Activated T-cell treated with anti-CD3 and anti-CD28 coated beads, Interleukin-2, amount 50 U/mL, for 4 hours (primary cell): Measurements from ENCODE around the gene BCL6. TPM values are rescaled to one million over a fixed set of nuclear protein-coding genes. Genes with fewer than 3 reads are reported as not detected.

ENCODE experiments used
- ATAC-seq, 2 donors: fragments of 200-7000 bp; cut with Tn5 transposase; one replicate each; pipeline ENCODE4 v1.10.0; 2021
- DNase-seq: peaks from one replicate; pipeline ENCODE4 v3.0.0-alpha.2; 2020
- H3K27me3 Mint-ChIP-seq: one replicate; pipeline ENCODE4 v1.8.0; 2021; ENCODE audit warnings: low read depth, mixed read lengths
- H3K36me3 Mint-ChIP-seq: one replicate; pipeline ENCODE4 v1.8.0; 2022; ENCODE audit warnings: mixed read lengths; ENCODE audit not compliant: insufficient read depth
- H3K4me1 Mint-ChIP-seq: one replicate; pipeline ENCODE4 v1.8.0; 2021; ENCODE audit warnings: low read depth, mixed read lengths
- H3K4me3 Mint-ChIP-seq: one replicate; pipeline ENCODE4 v1.8.0; 2021; ENCODE audit warnings: mild to moderate bottlenecking, moderate library complexity, mixed read lengths
- H3K9me3 Mint-ChIP-seq: one replicate; pipeline ENCODE4 v1.8.0; 2021; ENCODE audit warnings: mixed read lengths
- total RNA-seq, 3 donors: library from RNA; stranded (reverse); gene quantifications; one replicate each; pipeline ENCODE4 v1.2.1, GENCODE V29; 2021

Gene BCL6
- total RNA-seq, 3 donors from 2014 or later: 35.7 to 40.5 (median 39.1) TPM

- ATAC-seq (no peak), DNase-seq (no peak)
- peaks cover 61% of the 10 kb centered on the region for H3K4me1 Mint-ChIP-seq
- no peaks in the 10 kb centered on the region for H3K36me3 Mint-ChIP-seq
- no peaks in the 10 kb centered on the region for H3K27me3 Mint-ChIP-seq
- H3K4me3 Mint-ChIP-seq: peak overlapping the region; percentile 91
- no peaks in the 10 kb centered on the region for H3K9me3 Mint-ChIP-seq
Observed at GRCh38 chr3:187747506-187747905, 2.2 kb upstream of the BCL6 start.

DNA sequence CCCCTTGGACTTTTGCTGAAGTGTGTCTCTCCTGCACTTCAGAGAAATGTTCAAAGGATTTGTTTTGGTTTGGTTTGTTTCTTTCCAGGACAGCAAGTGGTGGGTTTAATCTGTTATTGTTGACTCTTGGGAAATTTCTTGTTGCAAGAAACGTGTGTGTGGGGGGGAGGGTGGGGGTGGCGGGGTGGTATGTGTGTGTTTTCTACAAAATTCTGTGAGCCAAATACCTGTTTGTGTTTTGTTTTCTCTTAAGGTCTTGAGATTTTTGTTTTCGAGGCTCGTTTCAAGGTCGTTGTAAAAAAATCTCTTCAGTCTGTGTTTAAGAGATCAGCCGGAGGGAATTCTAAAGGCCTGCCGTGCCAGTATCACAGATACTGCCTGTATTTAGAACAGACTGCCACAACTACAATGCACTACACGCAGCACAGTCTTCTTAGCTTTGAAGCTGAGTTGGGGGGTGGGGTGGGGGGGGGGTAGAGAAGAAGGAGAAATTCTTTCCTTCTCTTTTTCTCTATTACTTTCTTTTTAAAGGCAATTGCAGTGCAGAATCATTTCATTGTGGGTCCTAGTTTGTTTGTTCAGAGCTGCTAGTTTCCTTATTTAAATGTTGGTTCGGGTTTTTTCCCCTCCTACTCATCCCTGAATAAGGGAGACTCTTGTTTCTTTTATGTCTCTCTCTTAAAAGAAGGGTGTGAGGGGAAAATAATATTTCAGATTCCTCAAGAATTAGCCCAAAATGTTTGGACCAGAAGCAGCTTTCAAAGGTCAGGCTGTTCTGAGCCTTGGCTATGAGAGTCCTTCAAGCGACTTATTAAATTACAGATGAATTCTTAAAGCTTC, 1.4 kb upstream of the BCL6 start:
- Mint-ChIP-seq H3K36me3 (no peaks in the 10 kb centered on the region), H3K4me1 (peaks cover 69% of the 10 kb centered on the region), H3K9me3 (no peaks in the 10 kb centered on the region), H3K27me3 (no peaks in the 10 kb centered on the region), H3K4me3 (peak overlapping the region; percentile 91)
- no peak for DNase-seq
- ATAC-seq: peak; percentile 16 to 21

GRCh38 chr3:187746059-187746441, 782 bp upstream of the BCL6 start:
- no peaks in the 10 kb centered on the region for H3K36me3 Mint-ChIP-seq
- ATAC-seq (no peak), DNase-seq (no peak)
- H3K27me3 Mint-ChIP-seq: no peaks in the 10 kb centered on the region
- peaks cover 68% of the 10 kb centered on the region for H3K4me1 Mint-ChIP-seq
- no peaks in the 10 kb centered on the region for H3K9me3 Mint-ChIP-seq
- H3K4me3 Mint-ChIP-seq: peak overlapping the region; percentile 91

GRCh38 chr3:187744169-187745151, 808 bp downstream of the BCL6 start:
- Mint-ChIP-seq H3K4me3 (peak overlapping the region; percentile 91), H3K4me1 (peaks cover 68% of the 10 kb centered on the region), H3K36me3 (no peaks in the 10 kb centered on the region), H3K27me3 (no peaks in the 10 kb centered on the region), H3K9me3 (no peaks in the 10 kb centered on the region)
- ATAC-seq (no peak), DNase-seq (peak; percentile 51)

GRCh38 chr3:187743195-187744141, 1.8 kb downstream of the BCL6 start:
- Mint-ChIP-seq H3K4me1 (peaks cover 65% of the 10 kb centered on the region), H3K36me3 (no peaks in the 10 kb centered on the region), H3K27me3 (no peaks in the 10 kb centered on the region), H3K4me3 (peak overlapping the region; percentile 91), H3K9me3 (no peaks in the 10 kb centered on the region)
- ATAC-seq: no peak
- DNase-seq: peak; percentile 53

- Mint-ChIP-seq H3K4me3 (peak overlapping the region; percentile 91), H3K27me3 (no peaks in the 10 kb centered on the region), H3K9me3 (no peaks in the 10 kb centered on the region), H3K4me1 (peaks cover 56% of the 10 kb centered on the region), H3K36me3 (no peaks in the 10 kb centered on the region)
- DNase-seq (no peak), ATAC-seq (no peak)
Observed at GRCh38 chr3:187742351-187743171, 2.7 kb downstream of the BCL6 start.

- peak; percentile 73 for DNase-seq
- no peaks in the 10 kb centered on the region for H3K9me3 Mint-ChIP-seq
- ATAC-seq: peak; percentile 25 to 45
- H3K4me3 Mint-ChIP-seq: peak overlapping the region; percentile 91
- H3K27me3 Mint-ChIP-seq: peaks cover 3% of the 10 kb centered on the region
- peaks cover 55% of the 10 kb centered on the region for H3K4me1 Mint-ChIP-seq
- H3K36me3 Mint-ChIP-seq: peaks cover 3% of the 10 kb centered on the region
Observed at GRCh38 chr3:187741403-187742350, 3.6 kb downstream of the BCL6 start.

- Mint-ChIP-seq H3K27me3 (peaks cover 3% of the 10 kb centered on the region), H3K4me3 (peak overlapping the region; percentile 91), H3K4me1 (peaks cover 51% of the 10 kb centered on the region), H3K9me3 (no peaks in the 10 kb centered on the region), H3K36me3 (peaks cover 5% of the 10 kb centered on the region)
- ATAC-seq (peak; percentile 4 to 7), DNase-seq (peak; percentile 69)
Observed at GRCh38 chr3:187740421-187741399, 4.6 kb downstream of the BCL6 start.

- DNase-seq (peak; percentile 79), ATAC-seq (peak; percentile 25 to 32)
- Mint-ChIP-seq H3K4me1 (peaks cover 49% of the 10 kb centered on the region), H3K9me3 (no peaks in the 10 kb centered on the region), H3K27me3 (peaks cover 3% of the 10 kb centered on the region), H3K36me3 (peaks cover 5% of the 10 kb centered on the region), H3K4me3 (peak overlapping the region; percentile 91)
Observed at GRCh38 chr3:187739561-187740332, 5.5 kb downstream of the BCL6 start.

- ATAC-seq (no peak), DNase-seq (peak; percentile 17)
- peaks cover 9% of the 10 kb centered on the region for H3K36me3 Mint-ChIP-seq
- H3K4me1 Mint-ChIP-seq: peaks cover 49% of the 10 kb centered on the region
- peaks cover 3% of the 10 kb centered on the region for H3K27me3 Mint-ChIP-seq
- no peaks in the 10 kb centered on the region for H3K9me3 Mint-ChIP-seq
- H3K4me3 Mint-ChIP-seq: peak overlapping the region; percentile 91
Observed at GRCh38 chr3:187739094-187739560, 6.1 kb downstream of the BCL6 start.
